Endodermal cell (in vitro differentiated cells): ENCODE data around the gene CD276. TPM values are rescaled to one million over a fixed set of nuclear protein-coding genes. Genes with fewer than 3 reads are reported as not detected.

Experiments used
- DNase-seq: peaks from one replicate; pipeline ENCODE4 v3.0.0-alpha.2; 2017
- H3K27ac ChIP-seq: 2 replicates; pipeline ENCODE4 v1.5.1; 2013; ENCODE audit warnings: mild to moderate bottlenecking, low read depth, low read length, moderate library complexity
- H3K27me3 ChIP-seq: 2 replicates; pipeline ENCODE4 v1.6.1; 2013; ENCODE audit warnings: mild to moderate bottlenecking, low read length, moderate library complexity; ENCODE audit not compliant: insufficient read depth, control insufficient read depth, poor library complexity, severe bottlenecking
- H3K36me3 ChIP-seq: 2 replicates; pipeline ENCODE4 v1.7.0; 2013; ENCODE audit warnings: mild to moderate bottlenecking, low read length, moderate library complexity; ENCODE audit not compliant: control insufficient read depth, insufficient read depth
- H3K4me1 ChIP-seq: one replicate; pipeline ENCODE4 v1.7.0; 2013; ENCODE audit warnings: low read length; ENCODE audit not compliant: control insufficient read depth, insufficient read depth
- H3K4me3 ChIP-seq: 2 replicates; pipeline ENCODE4 v1.5.1; 2013; ENCODE audit warnings: mild to moderate bottlenecking, low read length, moderate library complexity
- H3K9ac ChIP-seq: 2 replicates; pipeline ENCODE4 v1.6.1; 2013; ENCODE audit warnings: mild to moderate bottlenecking, low read length, moderate library complexity; ENCODE audit not compliant: poor library complexity, severe bottlenecking; ENCODE audit errors: extremely low read depth
- H3K9me3 ChIP-seq: 2 replicates; pipeline ENCODE4 v1.6.1; 2013; ENCODE audit warnings: mild to moderate bottlenecking, low read length, moderate library complexity; ENCODE audit not compliant: control insufficient read depth
- H3K27ac Mint-ChIP-seq: 2 replicates; pipeline ENCODE4 v1.8.0; 2020; ENCODE audit warnings: mixed read lengths
- H3K27me3 Mint-ChIP-seq: 2 replicates; pipeline ENCODE4 v1.8.0; 2021; ENCODE audit warnings: mild to moderate bottlenecking, mixed read lengths; ENCODE audit not compliant: insufficient read depth
- H3K36me3 Mint-ChIP-seq: 2 replicates; pipeline ENCODE4 v1.8.0; 2020; ENCODE audit warnings: low read depth, mixed read lengths
- H3K4me1 Mint-ChIP-seq: 2 replicates; pipeline ENCODE4 v1.8.0; 2020; ENCODE audit warnings: mixed read lengths
- H3K4me3 Mint-ChIP-seq: 2 replicates; pipeline ENCODE4 v1.8.0; 2020; ENCODE audit warnings: mild to moderate bottlenecking, moderate library complexity, mixed read lengths
- H3K9me3 Mint-ChIP-seq: 2 replicates; pipeline ENCODE4 v1.8.0; 2020; ENCODE audit warnings: mild to moderate bottlenecking, mixed read lengths
- CTCF ChIP-seq: fragments of 200-600 bp; sonication (generic); conservative IDR thresholded peaks from 2 replicates; pipeline ENCODE4 v1.5.0; 2021; ENCODE audit warnings: antibody characterized with exemption, mild to moderate bottlenecking
- WGBS, 2 experiments: methylation state at CpG; one replicate each; pipeline versions ENCODE4 v1.1.5 to v1.1.7; 2013; ENCODE audit warnings: missing lambda C conversion rate in 2 of 2, mixed read lengths in 1 of 2; ENCODE audit not compliant: insufficient coverage in 1 of 2, insufficient read length in 1 of 2; 5-methylcytosine and 5-hydroxymethylcytosine counted together
- total RNA-seq, 2 donors: library from RNA; stranded (reverse); fragmentation: NEBNext Ultra II Directional in 1 of 2; extraction: Animal tissue kit (Norgen Biotek cat#: 25700) in 1 of 2; gene quantifications; 2 replicates in 1 of 2; 3 replicates in 1 of 2; pipeline ENCODE4 v1.2.1, GENCODE V29; 2021

CD276 gene
- total RNA-seq, 2 donors from 2014 or later, result 122 to 133 TPM

- Mint-ChIP-seq H3K27me3 (peaks cover 1% of the 10 kb centered on the region), H3K4me1 (no peaks in the 10 kb centered on the region), H3K36me3 (no peaks in the 10 kb centered on the region), H3K9me3 (no peaks in the 10 kb centered on the region), H3K27ac (no peak overlapping the region), H3K4me3 (no peak overlapping the region)
- H3K36me3 ChIP-seq, result no peaks in the 10 kb centered on the region
- no peak for TF ChIP-seq CTCF
- H3K4me3 ChIP-seq, result no peak overlapping the region
- no peak for DNase-seq
- no peak overlapping the region for H3K27ac ChIP-seq
- H3K9ac ChIP-seq, result no peak overlapping the region
- no peaks in the 10 kb centered on the region for H3K9me3 ChIP-seq
- no peaks in the 10 kb centered on the region for H3K4me1 ChIP-seq
- 89% methylated on average over 5 to 6 of the region's 6 CpGs for WGBS, 2 experiments
- no peaks in the 10 kb centered on the region for H3K27me3 ChIP-seq
These were observed 36.7 kb upstream of the CD276 start for GRCh38 chr15:73647259-73648013.

GRCh38 chr15:73648014-73648295, 36.2 kb upstream of the CD276 start:
- Histone ChIP-seq H3K27ac (no peak overlapping the region), H3K27me3 (no peaks in the 10 kb centered on the region), H3K36me3 (no peaks in the 10 kb centered on the region), H3K4me3 (no peak overlapping the region), H3K4me1 (no peaks in the 10 kb centered on the region), H3K9me3 (no peaks in the 10 kb centered on the region), H3K9ac (no peak overlapping the region)
- H3K27ac Mint-ChIP-seq, result no peak overlapping the region
- no peaks in the 10 kb centered on the region for H3K9me3 Mint-ChIP-seq
- no peak for TF ChIP-seq CTCF
- WGBS, 2 experiments, result 85% methylated on average over 2 of the region's 2 CpGs; no CpG with 5 or more reads in 1 of the 2 experiments
- H3K36me3 Mint-ChIP-seq, result no peaks in the 10 kb centered on the region
- no peaks in the 10 kb centered on the region for H3K4me1 Mint-ChIP-seq
- no peak overlapping the region for H3K4me3 Mint-ChIP-seq
- H3K27me3 Mint-ChIP-seq, result peaks cover 1% of the 10 kb centered on the region
- DNase-seq, result no peak

GRCh38 chr15:73650416-73651126, 33.6 kb upstream of the CD276 start:
- Histone ChIP-seq H3K4me3 (no peak overlapping the region), H3K9ac (no peak overlapping the region), H3K9me3 (no peaks in the 10 kb centered on the region), H3K36me3 (no peaks in the 10 kb centered on the region), H3K4me1 (no peaks in the 10 kb centered on the region), H3K27me3 (no peaks in the 10 kb centered on the region), H3K27ac (no peak overlapping the region)
- no peak for TF ChIP-seq CTCF
- DNase-seq, result no peak
- no peak overlapping the region for H3K27ac Mint-ChIP-seq
- H3K36me3 Mint-ChIP-seq, result no peaks in the 10 kb centered on the region
- H3K4me3 Mint-ChIP-seq, result no peak overlapping the region
- peaks cover 1% of the 10 kb centered on the region for H3K27me3 Mint-ChIP-seq
- no peaks in the 10 kb centered on the region for H3K4me1 Mint-ChIP-seq
- no peaks in the 10 kb centered on the region for H3K9me3 Mint-ChIP-seq
- 82 to 91% methylated on average over 3 of the region's 3 CpGs for WGBS, 2 experiments
